GM23338 (cell line): ENCODE measurements around the gene IPPK.

Experiments used
- CREB1 ChIP-seq: fragments of 250-450 bp; sonication (Bioruptor Pico); IDR thresholded peaks from 2 replicates; pipeline ENCODE4 v1.5.0; 2020; ENCODE audit warnings: low read depth, mild to moderate bottlenecking, moderate library complexity
- EZH2 ChIP-seq: fragments of 200-600 bp; sonication (generic); IDR thresholded peaks from one replicate; pipeline ENCODE4 v1.8.0; 2017; ENCODE audit warnings: antibody characterized with exemption, mild to moderate bottlenecking, low read depth; ENCODE audit not compliant: unreplicated experiment
- EZH2phosphoT487 ChIP-seq: fragments of 200-600 bp; sonication (generic); IDR thresholded peaks from one replicate; pipeline ENCODE4 v1.8.1; 2018; ENCODE audit warnings: antibody characterized with exemption; ENCODE audit not compliant: unreplicated experiment
- JUNB ChIP-seq: IDR thresholded peaks from one replicate; pipeline ENCODE4 v1.6.1; 2016; ENCODE audit warnings: antibody characterized with exemption; ENCODE audit not compliant: unreplicated experiment
- NANOG ChIP-seq: IDR thresholded peaks from 2 replicates; pipeline ENCODE4 v1.6.1; 2016; ENCODE audit warnings: antibody characterized with exemption, borderline replicate concordance
- POLR2AphosphoS5 ChIP-seq: IDR thresholded peaks from 2 replicates; pipeline ENCODE4 v1.6.1; 2016; ENCODE audit warnings: antibody characterized with exemption, low read depth
- STAT1 ChIP-seq: IDR thresholded peaks from one replicate; pipeline ENCODE4 v1.6.1; 2016; ENCODE audit warnings: antibody characterized with exemption; ENCODE audit not compliant: unreplicated experiment
- ZNF114 ChIP-seq: fragments of 250-450 bp; sonication (Bioruptor Pico); IDR thresholded peaks from 2 replicates; pipeline ENCODE4 v1.5.0; 2020; ENCODE audit warnings: mild to moderate bottlenecking, moderate library complexity
- ZNF331 ChIP-seq: fragments of 250-450 bp; sonication (Bioruptor Pico); IDR thresholded peaks from 2 replicates; pipeline ENCODE4 v1.5.0; 2020; ENCODE audit warnings: low read depth, mild to moderate bottlenecking, moderate library complexity
- TF ChIP-seq, protein P1 (sequence below), 2 experiments: fragments of 200-600 bp in 1 of 2; sonication (generic) in 1 of 2; conservative IDR thresholded peaks; 2 replicates each; pipeline versions ENCODE4 v1.5.1 to v1.6.1; 2016 to 2017; ENCODE audit warnings: antibody characterized with exemption in 2 of 2, low read depth in 2 of 2, mild to moderate bottlenecking in 2 of 2, moderate library complexity in 1 of 2
- TF ChIP-seq, protein P2 (sequence below): IDR thresholded peaks from one replicate; pipeline ENCODE4 v1.6.1; 2018; ENCODE audit warnings: antibody characterized with exemption; ENCODE audit not compliant: unreplicated experiment
- TF ChIP-seq, protein P3 (sequence below): fragments of 250-450 bp; sonication (Bioruptor Pico); IDR thresholded peaks from 2 replicates; pipeline ENCODE4 v1.5.0; 2020; ENCODE audit warnings: mild to moderate bottlenecking, moderate library complexity
- TF ChIP-seq, protein P4 (sequence below): IDR thresholded peaks from 2 replicates; pipeline ENCODE4 v1.6.1; 2016; ENCODE audit warnings: antibody characterized with exemption

DNA sequence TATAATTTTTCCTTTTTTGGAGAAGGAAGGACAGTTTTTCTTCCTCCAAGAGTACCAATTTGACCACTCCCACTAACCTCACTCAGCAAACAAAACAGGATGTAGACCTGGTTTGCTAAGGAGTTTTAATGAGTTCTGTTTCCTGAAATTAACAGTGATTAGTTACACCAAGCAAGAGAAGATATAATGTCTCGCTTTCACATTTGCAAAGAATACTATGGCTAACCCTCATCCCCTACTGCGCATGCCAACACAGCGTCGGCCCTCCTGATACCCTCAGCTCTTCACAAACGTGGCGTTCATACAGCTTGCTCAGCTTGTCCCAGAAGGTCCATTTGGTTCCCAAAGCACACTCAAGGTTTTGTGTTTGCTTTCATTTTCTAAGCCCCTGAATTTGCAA is 41.9 kb upstream of the IPPK start:
- TF ChIP-seq, protein P1, sequence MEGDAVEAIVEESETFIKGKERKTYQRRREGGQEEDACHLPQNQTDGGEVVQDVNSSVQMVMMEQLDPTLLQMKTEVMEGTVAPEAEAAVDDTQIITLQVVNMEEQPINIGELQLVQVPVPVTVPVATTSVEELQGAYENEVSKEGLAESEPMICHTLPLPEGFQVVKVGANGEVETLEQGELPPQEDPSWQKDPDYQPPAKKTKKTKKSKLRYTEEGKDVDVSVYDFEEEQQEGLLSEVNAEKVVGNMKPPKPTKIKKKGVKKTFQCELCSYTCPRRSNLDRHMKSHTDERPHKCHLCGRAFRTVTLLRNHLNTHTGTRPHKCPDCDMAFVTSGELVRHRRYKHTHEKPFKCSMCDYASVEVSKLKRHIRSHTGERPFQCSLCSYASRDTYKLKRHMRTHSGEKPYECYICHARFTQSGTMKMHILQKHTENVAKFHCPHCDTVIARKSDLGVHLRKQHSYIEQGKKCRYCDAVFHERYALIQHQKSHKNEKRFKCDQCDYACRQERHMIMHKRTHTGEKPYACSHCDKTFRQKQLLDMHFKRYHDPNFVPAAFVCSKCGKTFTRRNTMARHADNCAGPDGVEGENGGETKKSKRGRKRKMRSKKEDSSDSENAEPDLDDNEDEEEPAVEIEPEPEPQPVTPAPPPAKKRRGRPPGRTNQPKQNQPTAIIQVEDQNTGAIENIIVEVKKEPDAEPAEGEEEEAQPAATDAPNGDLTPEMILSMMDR (conservative IDR thresholded peaks at IDR 0.05; ENCODE audit: low read depth in 2 of 2): no peak
- TF ChIP-seq, protein P2, sequence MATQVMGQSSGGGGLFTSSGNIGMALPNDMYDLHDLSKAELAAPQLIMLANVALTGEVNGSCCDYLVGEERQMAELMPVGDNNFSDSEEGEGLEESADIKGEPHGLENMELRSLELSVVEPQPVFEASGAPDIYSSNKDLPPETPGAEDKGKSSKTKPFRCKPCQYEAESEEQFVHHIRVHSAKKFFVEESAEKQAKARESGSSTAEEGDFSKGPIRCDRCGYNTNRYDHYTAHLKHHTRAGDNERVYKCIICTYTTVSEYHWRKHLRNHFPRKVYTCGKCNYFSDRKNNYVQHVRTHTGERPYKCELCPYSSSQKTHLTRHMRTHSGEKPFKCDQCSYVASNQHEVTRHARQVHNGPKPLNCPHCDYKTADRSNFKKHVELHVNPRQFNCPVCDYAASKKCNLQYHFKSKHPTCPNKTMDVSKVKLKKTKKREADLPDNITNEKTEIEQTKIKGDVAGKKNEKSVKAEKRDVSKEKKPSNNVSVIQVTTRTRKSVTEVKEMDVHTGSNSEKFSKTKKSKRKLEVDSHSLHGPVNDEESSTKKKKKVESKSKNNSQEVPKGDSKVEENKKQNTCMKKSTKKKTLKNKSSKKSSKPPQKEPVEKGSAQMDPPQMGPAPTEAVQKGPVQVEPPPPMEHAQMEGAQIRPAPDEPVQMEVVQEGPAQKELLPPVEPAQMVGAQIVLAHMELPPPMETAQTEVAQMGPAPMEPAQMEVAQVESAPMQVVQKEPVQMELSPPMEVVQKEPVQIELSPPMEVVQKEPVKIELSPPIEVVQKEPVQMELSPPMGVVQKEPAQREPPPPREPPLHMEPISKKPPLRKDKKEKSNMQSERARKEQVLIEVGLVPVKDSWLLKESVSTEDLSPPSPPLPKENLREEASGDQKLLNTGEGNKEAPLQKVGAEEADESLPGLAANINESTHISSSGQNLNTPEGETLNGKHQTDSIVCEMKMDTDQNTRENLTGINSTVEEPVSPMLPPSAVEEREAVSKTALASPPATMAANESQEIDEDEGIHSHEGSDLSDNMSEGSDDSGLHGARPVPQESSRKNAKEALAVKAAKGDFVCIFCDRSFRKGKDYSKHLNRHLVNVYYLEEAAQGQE: no peak
- TF ChIP-seq POLR2AphosphoS5: no peak
- no peak for TF ChIP-seq EZH2phosphoT487
- TF ChIP-seq EZH2: no peak
- TF ChIP-seq, protein P3, sequence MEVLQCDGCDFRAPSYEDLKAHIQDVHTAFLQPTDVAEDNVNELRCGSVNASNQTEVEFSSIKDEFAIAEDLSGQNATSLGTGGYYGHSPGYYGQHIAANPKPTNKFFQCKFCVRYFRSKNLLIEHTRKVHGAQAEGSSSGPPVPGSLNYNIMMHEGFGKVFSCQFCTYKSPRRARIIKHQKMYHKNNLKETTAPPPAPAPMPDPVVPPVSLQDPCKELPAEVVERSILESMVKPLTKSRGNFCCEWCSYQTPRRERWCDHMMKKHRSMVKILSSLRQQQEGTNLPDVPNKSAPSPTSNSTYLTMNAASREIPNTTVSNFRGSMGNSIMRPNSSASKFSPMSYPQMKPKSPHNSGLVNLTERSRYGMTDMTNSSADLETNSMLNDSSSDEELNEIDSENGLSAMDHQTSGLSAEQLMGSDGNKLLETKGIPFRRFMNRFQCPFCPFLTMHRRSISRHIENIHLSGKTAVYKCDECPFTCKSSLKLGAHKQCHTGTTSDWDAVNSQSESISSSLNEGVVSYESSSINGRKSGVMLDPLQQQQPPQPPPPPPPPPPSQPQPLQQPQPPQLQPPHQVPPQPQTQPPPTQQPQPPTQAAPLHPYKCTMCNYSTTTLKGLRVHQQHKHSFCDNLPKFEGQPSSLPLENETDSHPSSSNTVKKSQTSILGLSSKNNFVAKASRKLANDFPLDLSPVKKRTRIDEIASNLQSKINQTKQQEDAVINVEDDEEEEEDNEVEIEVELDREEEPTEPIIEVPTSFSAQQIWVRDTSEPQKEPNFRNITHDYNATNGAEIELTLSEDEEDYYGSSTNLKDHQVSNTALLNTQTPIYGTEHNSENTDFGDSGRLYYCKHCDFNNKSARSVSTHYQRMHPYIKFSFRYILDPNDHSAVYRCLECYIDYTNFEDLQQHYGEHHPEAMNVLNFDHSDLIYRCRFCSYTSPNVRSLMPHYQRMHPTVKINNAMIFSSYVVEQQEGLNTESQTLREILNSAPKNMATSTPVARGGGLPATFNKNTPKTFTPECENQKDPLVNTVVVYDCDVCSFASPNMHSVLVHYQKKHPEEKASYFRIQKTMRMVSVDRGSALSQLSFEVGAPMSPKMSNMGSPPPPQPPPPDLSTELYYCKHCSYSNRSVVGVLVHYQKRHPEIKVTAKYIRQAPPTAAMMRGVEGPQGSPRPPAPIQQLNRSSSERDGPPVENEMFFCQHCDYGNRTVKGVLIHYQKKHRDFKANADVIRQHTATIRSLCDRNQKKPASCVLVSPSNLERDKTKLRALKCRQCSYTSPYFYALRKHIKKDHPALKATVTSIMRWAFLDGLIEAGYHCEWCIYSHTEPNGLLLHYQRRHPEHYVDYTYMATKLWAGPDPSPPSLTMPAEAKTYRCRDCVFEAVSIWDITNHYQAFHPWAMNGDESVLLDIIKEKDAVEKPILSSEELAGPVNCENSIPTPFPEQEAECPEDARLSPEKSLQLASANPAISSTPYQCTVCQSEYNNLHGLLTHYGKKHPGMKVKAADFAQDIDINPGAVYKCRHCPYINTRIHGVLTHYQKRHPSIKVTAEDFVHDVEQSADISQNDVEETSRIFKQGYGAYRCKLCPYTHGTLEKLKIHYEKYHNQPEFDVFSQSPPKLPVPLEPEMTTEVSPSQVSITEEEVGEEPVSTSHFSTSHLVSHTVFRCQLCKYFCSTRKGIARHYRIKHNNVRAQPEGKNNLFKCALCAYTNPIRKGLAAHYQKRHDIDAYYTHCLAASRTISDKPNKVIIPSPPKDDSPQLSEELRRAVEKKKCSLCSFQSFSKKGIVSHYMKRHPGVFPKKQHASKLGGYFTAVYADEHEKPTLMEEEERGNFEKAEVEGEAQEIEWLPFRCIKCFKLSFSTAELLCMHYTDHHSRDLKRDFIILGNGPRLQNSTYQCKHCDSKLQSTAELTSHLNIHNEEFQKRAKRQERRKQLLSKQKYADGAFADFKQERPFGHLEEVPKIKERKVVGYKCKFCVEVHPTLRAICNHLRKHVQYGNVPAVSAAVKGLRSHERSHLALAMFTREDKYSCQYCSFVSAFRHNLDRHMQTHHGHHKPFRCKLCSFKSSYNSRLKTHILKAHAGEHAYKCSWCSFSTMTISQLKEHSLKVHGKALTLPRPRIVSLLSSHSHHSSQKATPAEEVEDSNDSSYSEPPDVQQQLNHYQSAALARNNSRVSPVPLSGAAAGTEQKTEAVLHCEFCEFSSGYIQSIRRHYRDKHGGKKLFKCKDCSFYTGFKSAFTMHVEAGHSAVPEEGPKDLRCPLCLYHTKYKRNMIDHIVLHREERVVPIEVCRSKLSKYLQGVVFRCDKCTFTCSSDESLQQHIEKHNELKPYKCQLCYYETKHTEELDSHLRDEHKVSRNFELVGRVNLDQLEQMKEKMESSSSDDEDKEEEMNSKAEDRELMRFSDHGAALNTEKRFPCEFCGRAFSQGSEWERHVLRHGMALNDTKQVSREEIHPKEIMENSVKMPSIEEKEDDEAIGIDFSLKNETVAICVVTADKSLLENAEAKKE (CRISPR knock-in tag): no peak
- TF ChIP-seq JUNB: no peak
- TF ChIP-seq STAT1: no peak
- no peak for TF ChIP-seq CREB1 (CRISPR knock-in tag)
- TF ChIP-seq ZNF114 (CRISPR knock-in tag): no peak
- TF ChIP-seq, protein P4, sequence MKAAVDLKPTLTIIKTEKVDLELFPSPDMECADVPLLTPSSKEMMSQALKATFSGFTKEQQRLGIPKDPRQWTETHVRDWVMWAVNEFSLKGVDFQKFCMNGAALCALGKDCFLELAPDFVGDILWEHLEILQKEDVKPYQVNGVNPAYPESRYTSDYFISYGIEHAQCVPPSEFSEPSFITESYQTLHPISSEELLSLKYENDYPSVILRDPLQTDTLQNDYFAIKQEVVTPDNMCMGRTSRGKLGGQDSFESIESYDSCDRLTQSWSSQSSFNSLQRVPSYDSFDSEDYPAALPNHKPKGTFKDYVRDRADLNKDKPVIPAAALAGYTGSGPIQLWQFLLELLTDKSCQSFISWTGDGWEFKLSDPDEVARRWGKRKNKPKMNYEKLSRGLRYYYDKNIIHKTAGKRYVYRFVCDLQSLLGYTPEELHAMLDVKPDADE: no peak
- no peak for TF ChIP-seq ZNF331
- TF ChIP-seq NANOG: no peak
